Midbrain (tissue), 1 donor: ENCODE measurements around the gene KCNMA1.

Experiments used
- DNase-seq: peaks from one replicate; lab custom pipeline; 2025; lab: John Stamatoyannopoulos, UW

The KCNMA1 gene

GRCh38 chr10:76902949-76903348, 734.7 kb downstream of the KCNMA1 start:
- no peak for DNase-seq

GRCh38 chr10:76901701-76902100, 735.9 kb downstream of the KCNMA1 start:
- no peak for DNase-seq

GRCh38 chr10:76899490-76899889, 738.1 kb downstream of the KCNMA1 start:
- DNase-seq = no peak

GRCh38 chr10:76892766-76893479, 744.7 kb downstream of the KCNMA1 start:
- DNase-seq = no peak

GRCh38 chr10:76887223-76888010, 750.2 kb downstream of the KCNMA1 start:
- no peak for DNase-seq

GRCh38 chr10:76885816-76886215, 751.8 kb downstream of the KCNMA1 start:
- DNase-seq = no peak

GRCh38 chr10:76884673-76885275, 752.8 kb downstream of the KCNMA1 start:
- DNase-seq = no peak

GRCh38 chr10:76883596-76883995, 754.0 kb downstream of the KCNMA1 start:
- no peak for DNase-seq

- no peak for DNase-seq
Observed at GRCh38 chr10:76882796-76883195, 754.8 kb downstream of the KCNMA1 start.

- no peak for DNase-seq
Observed at GRCh38 chr10:76882245-76882644, 755.4 kb downstream of the KCNMA1 start.

GRCh38 chr10:76881477-76882220, 756.0 kb downstream of the KCNMA1 start:
- DNase-seq = no peak

GRCh38 chr10:76880931-76881330, 756.7 kb downstream of the KCNMA1 start:
- no peak for DNase-seq

GRCh38 chr10:76879116-76879913, 758.3 kb downstream of the KCNMA1 start:
- no peak for DNase-seq

- no peak for DNase-seq
Observed at GRCh38 chr10:76878514-76878913, 759.1 kb downstream of the KCNMA1 start.

GRCh38 chr10:76874896-76875295, 762.7 kb downstream of the KCNMA1 start:
- DNase-seq = no peak

GRCh38 chr10:76874176-76874575, 763.4 kb downstream of the KCNMA1 start:
- no peak for DNase-seq

GRCh38 chr10:76871697-76872295, 765.8 kb downstream of the KCNMA1 start:
- DNase-seq = no peak

GRCh38 chr10:76869931-76870330, 767.7 kb downstream of the KCNMA1 start:
- DNase-seq = no peak

- DNase-seq = no peak
Observed at GRCh38 chr10:76868098-76868977, 769.3 kb downstream of the KCNMA1 start.
